Muscle of leg (tissue), 11 donors: Measurements from ENCODE around the gene ADARB2. TPM values are rescaled to one million over a fixed set of nuclear protein-coding genes. Genes with fewer than 3 reads are reported as not detected.

ENCODE experiments used
- DNase-seq: peaks from one replicate; pipeline ENCODE4 v3.0.0; 2013
- H3K27ac ChIP-seq: one replicate; pipeline ENCODE4 v1.5.1; 2013; ENCODE audit warnings: mild to moderate bottlenecking, low read length, control low read depth
- H3K27me3 ChIP-seq: one replicate; pipeline ENCODE4 v1.6.1; 2013; ENCODE audit warnings: low read length; ENCODE audit not compliant: control insufficient read depth, insufficient read depth
- H3K36me3 ChIP-seq: one replicate; pipeline ENCODE4 v1.6.1; 2013; ENCODE audit warnings: low read length; ENCODE audit not compliant: control insufficient read depth, insufficient read depth
- H3K4me1 ChIP-seq: one replicate; pipeline ENCODE4 v1.6.1; 2013; ENCODE audit warnings: low read length; ENCODE audit not compliant: control insufficient read depth, insufficient read depth
- H3K4me3 ChIP-seq: one replicate; pipeline ENCODE4 v1.5.1; 2013; ENCODE audit warnings: low read length, control low read depth
- H3K9me3 ChIP-seq: replicated peaks from 2 replicates; pipeline ENCODE4 v1.6.1; 2013; ENCODE audit warnings: low read depth, low read length; ENCODE audit not compliant: control insufficient read depth
- WGBS: methylation state at CpG from one replicate; pipeline ENCODE4 v1.1.5; 2013; ENCODE audit warnings: missing lambda C conversion rate; ENCODE audit not compliant: insufficient coverage; 5-methylcytosine and 5-hydroxymethylcytosine counted together
- polyA plus RNA-seq, 8 donors: library from polyadenylated mRNA; unstranded; fragments of 120-200 nt; gene quantifications; one replicate each; pipeline versions ENCODE4 v1.2.1 to v1.2.3, GENCODE V29; 2013; ENCODE audit warnings: inconsistent platforms in 1 of 8, low replicate concordance in 1 of 8; ENCODE audit not compliant: insufficient read length in 8 of 8, insufficient read depth in 1 of 8
- total RNA-seq: library from RNA; stranded (reverse); fragments of 120-200 nt; gene quantifications from one replicate; pipeline ENCODE4 v1.2.4, GENCODE V29; 2013

ADARB2 gene
- total and polyA plus RNA-seq, 9 donors = 0.13 to 0.38 (median 0.23) TPM

DNA sequence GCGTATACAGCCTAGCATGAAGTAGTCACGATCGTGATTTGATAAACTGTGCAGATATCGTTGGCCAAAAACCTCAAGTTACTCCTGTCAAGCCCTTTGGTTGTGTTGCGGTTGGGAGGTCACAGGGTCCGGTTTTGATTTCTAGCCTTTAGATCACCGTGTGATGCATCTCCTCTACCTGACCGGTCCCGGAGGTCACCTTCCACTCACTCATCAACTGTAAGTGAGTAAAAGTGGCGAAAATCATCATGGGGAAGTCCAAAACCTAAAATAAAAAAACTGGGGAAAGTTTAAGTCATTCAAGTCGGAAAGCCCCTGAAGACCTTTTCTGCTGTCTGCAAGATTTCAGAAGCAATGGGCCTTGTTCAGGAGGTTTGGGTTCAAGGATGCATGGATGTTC is 62.8 kb downstream of the ADARB2 start:
- no peak for DNase-seq
- 92% methylated on average over 5 of the region's 11 CpGs for WGBS
- Histone ChIP-seq H3K9me3 (no peaks in the 10 kb centered on the region), H3K27me3 (peaks cover 3% of the 10 kb centered on the region), H3K27ac (no peak overlapping the region), H3K36me3 (no peaks in the 10 kb centered on the region), H3K4me1 (no peaks in the 10 kb centered on the region), H3K4me3 (no peak overlapping the region)

DNA sequence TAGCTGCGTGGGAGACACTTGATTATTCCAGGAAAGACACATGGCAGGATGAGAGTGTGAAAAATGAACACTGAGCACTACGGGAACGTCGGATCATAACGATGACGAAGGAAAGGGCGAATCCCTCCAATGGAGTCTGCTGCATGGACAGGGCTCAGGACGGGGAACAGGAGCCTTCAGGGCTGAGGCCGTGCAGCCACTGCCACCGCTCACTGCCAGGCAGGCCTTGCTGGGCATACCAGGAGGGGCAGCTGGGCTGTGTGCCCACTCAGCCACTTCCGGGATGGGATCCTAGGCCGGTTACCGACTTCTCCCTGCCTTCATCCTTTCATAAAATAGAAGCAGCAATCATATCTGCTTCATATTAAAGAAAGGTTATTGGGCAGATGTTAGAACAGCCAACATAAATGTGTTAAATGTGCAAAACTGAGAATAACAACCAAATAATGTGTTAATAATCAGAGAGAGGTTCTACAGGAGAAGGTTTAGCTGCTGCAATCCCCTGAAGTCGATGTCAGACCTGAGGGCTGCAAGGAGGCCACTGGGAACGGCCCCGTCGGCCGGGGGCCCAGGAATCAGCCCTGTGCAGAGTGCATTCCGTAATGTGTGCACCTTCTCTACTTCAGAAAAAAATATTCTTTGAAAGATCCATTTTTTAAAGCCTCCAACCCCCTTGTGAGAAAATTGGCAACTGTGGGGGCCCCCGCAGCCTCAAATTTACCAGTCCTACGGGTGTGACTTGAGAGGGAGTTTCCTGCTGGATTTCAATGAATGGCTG is 63.6 kb downstream of the ADARB2 start:
- H3K9me3 ChIP-seq = no peaks in the 10 kb centered on the region

DNA sequence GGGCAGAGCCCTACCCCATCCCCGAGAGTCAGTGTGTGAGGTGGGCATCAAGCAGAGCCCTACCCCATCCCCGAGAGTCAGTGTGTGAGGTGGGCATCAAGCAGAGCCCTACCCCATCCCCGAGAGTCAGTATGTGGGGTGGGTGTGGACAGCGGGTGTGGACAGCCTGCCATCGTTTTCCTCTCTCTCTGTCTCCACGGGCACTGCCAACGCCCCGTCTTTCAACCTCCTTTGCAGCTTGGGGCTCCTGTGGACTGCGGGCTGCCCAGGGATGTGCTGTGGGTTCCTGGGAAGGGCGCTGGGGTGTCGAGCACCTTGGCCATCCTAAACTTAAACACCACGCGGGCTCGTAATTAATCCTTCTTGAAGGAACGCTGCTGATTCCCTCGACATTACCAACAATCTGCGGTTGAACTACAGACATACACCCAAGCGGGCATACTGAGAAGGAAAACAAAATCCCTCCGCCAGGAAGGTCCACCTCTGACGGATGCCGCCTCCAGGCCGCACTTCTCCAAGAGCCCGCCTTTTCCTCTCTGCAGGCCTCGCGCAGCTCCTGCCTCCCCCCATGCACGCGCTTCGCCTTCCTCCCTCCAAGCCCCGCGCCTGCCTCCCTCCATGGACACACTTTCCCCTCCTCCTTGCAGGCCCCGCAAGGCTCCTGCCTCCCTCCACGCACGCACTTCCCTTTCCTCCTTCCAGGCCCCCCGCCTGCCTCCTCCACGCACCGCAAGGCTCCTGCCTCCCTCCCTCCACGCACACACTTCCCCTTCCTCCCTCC is 65.1 kb downstream of the ADARB2 start:
- 91% methylated on average over 34 of the region's 37 CpGs for WGBS
- no peak overlapping the region for H3K4me3 ChIP-seq
- H3K36me3 ChIP-seq = no peaks in the 10 kb centered on the region
- peaks cover 2% of the 10 kb centered on the region for H3K27me3 ChIP-seq
- no peaks in the 10 kb centered on the region for H3K9me3 ChIP-seq
- no peak overlapping the region for H3K27ac ChIP-seq
- H3K4me1 ChIP-seq = no peaks in the 10 kb centered on the region
- DNase-seq = no peak

More for the DNA sequence above, 63.6 kb downstream of the ADARB2 start:
- H3K36me3 ChIP-seq = no peaks in the 10 kb centered on the region
- H3K4me1 ChIP-seq = no peaks in the 10 kb centered on the region
- H3K4me3 ChIP-seq = no peak overlapping the region
- WGBS = 88% methylated on average over 8 of the region's 21 CpGs
- no peak overlapping the region for H3K27ac ChIP-seq
- no peak for DNase-seq
- peaks cover 2% of the 10 kb centered on the region for H3K27me3 ChIP-seq

DNA sequence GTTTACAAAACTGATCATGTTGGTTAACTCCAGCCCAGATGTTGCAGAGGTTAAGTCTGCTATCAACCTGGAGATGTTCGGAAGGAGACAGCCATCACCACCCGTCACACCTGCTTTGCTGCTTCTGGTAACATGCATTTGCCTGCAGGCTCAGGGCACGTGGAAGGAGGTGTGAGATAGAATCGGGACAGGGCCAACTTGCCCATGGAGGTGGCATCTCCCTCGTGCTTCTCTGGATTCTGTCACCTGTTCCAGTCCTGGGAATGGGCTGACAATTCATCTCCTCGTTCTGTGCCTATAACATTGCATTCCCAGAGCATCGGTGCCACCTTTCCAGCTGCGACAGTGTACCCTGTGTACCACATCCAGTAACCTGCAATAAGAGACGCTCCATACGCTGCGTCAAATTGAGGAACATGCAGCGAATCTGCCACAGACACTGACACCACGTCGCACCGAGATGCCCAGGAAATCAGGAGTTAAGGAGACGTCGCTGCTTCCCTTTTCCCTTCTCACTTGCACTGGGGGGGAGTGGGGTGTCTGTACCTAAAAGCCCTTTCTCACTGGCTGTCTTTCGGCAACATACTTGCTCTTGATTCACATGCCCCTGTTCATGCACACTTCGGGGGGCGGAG is 65.8 kb downstream of the ADARB2 start:
- Histone ChIP-seq H3K4me3 (no peak overlapping the region), H3K9me3 (no peaks in the 10 kb centered on the region), H3K4me1 (no peaks in the 10 kb centered on the region), H3K27me3 (peaks cover 2% of the 10 kb centered on the region), H3K27ac (no peak overlapping the region), H3K36me3 (no peaks in the 10 kb centered on the region)
- WGBS = 88% methylated on average over 9 of the region's 20 CpGs
- no peak for DNase-seq

DNA sequence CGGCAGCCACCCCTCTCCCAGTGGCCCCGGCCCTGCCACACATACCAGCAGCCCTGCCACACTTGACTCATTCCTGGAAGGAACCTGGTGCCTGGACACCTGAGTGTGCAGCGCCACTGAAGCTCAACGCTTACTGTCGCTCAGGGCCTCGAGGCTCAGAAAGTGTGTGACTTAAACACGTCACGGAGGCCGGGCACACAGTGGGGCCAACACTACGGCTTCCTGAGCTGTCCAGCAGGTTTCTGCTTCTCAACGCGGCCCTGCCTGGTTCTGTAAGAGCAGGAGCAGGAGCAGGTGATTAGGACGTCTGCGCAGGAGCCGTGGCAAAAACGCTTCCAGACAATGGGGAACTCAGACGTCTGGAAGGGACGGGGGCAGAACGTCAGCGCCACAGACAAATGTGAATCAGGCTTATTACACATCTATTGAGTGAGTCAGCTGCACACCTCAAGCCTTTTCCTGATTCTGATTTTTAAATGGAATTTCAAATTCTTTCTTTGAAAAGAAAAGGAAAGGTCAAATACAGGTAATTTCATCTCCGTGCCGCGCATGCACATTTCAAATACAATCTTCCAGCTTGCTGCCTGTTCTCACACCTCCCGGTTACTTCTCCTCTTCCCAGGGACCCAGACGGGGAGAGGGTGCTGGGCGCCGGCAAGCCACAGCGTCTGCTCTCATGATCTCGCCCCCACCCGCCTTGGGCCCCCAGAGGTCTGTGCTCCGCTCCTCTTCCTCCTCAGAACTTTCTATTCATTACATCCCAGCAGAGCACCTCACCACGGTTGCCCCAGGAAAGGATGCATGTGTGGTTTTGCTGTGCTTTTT is 66.6 kb downstream of the ADARB2 start:
- H3K27ac ChIP-seq = no peak overlapping the region
- H3K4me1 ChIP-seq = no peaks in the 10 kb centered on the region
- H3K36me3 ChIP-seq = no peaks in the 10 kb centered on the region
- 49% methylated on average over 16 of the region's 32 CpGs for WGBS
- H3K9me3 ChIP-seq = no peaks in the 10 kb centered on the region
- H3K27me3 ChIP-seq = peaks cover 2% of the 10 kb centered on the region
- no peak overlapping the region for H3K4me3 ChIP-seq
- DNase-seq = no peak

DNA sequence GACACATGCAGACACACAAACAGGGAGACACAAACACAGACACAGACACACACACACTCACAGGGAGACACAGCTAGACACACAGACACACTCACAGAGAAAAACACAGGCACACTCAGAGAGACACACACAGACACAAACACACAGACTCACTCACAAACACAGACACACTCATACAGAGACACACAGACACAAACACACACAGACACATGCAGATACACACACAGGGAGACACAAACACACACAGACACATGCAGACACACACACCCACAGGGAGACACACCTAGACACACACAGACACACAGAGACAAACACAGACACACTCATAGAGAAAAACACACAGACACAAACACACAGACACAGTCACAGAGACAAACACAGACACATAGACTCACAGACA is 67.9 kb downstream of the ADARB2 start:
- DNase-seq = no peak
- Histone ChIP-seq H3K4me1 (no peaks in the 10 kb centered on the region), H3K9me3 (no peaks in the 10 kb centered on the region), H3K27me3 (peaks cover 2% of the 10 kb centered on the region), H3K27ac (no peak overlapping the region), H3K4me3 (no peak overlapping the region), H3K36me3 (no peaks in the 10 kb centered on the region)

DNA sequence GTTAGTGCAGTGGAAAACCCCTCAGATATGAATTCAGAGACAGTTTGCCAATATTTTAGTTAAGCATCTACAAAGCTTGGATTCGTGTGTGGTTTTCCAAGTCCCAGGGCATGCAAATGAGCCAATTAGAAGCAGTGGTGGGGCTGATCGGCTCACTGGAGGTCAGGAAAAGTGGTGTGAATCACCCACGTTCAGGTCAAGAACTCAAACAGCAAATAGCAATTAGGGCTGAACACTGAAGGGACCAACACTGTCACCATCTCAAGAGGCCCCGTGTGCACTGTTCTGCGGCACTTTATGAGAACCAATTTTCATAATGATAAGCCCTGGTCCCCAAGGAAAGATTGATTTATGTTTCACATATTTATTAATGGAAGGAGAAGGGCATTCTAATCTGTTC is 68.9 kb downstream of the ADARB2 start:
- Histone ChIP-seq H3K4me3 (no peak overlapping the region), H3K27me3 (peaks cover 4% of the 10 kb centered on the region), H3K36me3 (no peaks in the 10 kb centered on the region), H3K27ac (no peak overlapping the region), H3K4me1 (no peaks in the 10 kb centered on the region), H3K9me3 (no peaks in the 10 kb centered on the region)
- DNase-seq = no peak
- 43% methylated on average over 2 of the region's 5 CpGs for WGBS

DNA sequence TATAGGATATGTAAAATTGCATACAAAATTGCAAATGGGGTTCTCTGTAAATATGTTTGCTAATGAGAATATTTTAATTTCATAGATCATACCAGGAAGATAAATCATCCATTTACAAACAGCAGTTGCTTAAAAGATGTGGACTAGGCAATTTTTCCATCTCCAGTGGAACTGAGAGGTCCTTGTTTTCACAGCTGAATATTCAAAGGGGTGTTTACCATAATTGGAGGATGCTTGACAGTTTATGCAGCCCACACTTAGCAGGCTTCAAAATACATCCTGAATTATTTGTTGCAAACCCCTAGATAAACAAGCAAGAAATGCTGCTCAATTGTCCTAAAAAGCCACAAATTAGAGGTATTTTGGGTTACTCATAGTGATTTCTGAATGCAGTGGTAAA is 69.9 kb downstream of the ADARB2 start:
- no peak for DNase-seq
- Histone ChIP-seq H3K9me3 (no peaks in the 10 kb centered on the region), H3K27ac (no peak overlapping the region), H3K27me3 (peaks cover 4% of the 10 kb centered on the region), H3K4me1 (no peaks in the 10 kb centered on the region), H3K36me3 (no peaks in the 10 kb centered on the region), H3K4me3 (no peak overlapping the region)

DNA sequence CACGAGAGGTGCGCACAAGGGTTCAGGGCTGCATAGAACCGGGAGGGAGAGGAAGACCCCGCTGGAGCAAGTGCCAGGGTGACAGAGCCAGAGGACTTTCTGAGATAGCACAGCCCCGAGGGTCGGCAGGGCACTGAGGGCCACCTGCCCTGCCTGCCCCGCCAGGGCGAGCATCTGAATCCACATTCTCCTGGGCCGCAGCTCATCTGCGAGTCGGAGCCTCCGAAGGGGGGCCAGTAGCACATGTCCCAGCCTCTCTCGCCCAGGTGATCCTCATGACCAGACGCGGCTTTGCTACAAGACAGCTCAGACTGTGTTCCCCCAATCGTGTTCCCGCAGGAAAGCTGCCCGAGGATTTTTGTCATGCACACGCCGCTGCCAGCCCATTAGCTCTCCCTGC is 71.2 kb downstream of the ADARB2 start:
- WGBS = 93% methylated on average over 20 of the region's 20 CpGs
- Histone ChIP-seq H3K9me3 (no peaks in the 10 kb centered on the region), H3K27me3 (peaks cover 4% of the 10 kb centered on the region), H3K4me3 (no peak overlapping the region), H3K27ac (no peak overlapping the region), H3K4me1 (no peaks in the 10 kb centered on the region), H3K36me3 (no peaks in the 10 kb centered on the region)
- no peak for DNase-seq

DNA sequence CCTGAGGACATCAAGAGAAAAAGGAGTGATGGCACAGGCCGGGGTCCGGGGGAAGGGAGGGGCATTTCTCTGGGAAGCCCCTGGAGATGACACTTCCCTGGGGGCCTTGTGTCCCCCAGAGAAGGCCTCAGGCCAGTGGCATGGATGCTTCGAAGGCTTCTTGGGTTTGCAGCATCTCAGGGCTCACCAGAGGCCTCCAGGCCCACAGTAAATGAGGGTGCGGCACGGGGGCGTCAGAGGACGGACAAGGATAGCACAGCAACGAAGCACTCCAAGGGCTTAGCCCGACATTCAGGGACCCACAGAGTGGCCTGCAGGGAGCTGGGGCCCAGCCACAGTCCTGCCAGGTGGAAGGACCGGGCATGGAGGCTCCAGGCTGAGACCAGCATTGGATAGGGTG is 71.6 kb downstream of the ADARB2 start:
- no peaks in the 10 kb centered on the region for H3K4me1 ChIP-seq
- no peak for DNase-seq
- 90% methylated on average over 10 of the region's 10 CpGs for WGBS
- H3K4me3 ChIP-seq = no peak overlapping the region
- no peaks in the 10 kb centered on the region for H3K9me3 ChIP-seq
- peaks cover 4% of the 10 kb centered on the region for H3K27me3 ChIP-seq
- H3K27ac ChIP-seq = no peak overlapping the region
- no peaks in the 10 kb centered on the region for H3K36me3 ChIP-seq
